Activated CD4-positive, alpha-beta T cell treated with anti-CD3 and anti-CD28 coated beads, Interleukin-2, amount 10 ng/mL, durations not matched to agents 24 days and 14 days (primary cell): Measurements from ENCODE around the gene PCED1B. TPM values are rescaled to one million over a fixed set of nuclear protein-coding genes. Genes with fewer than 3 reads are reported as not detected.
"Not testable (repeated sequence)": the region's sequence is repeated elsewhere in the genome, so short reads cannot be mapped to it uniquely, and the experiment has no call there.

Experiments
- DNase-seq: peaks from one replicate; pipeline ENCODE4 v3.0.0; 2022
- H3K27ac Mint-ChIP-seq: one replicate; pipeline ENCODE4 v1.8.0; 2022; ENCODE audit warnings: mild to moderate bottlenecking, mixed read lengths
- H3K27me3 Mint-ChIP-seq: one replicate; pipeline ENCODE4 v1.8.0; 2022; ENCODE audit warnings: mixed read lengths
- H3K36me3 Mint-ChIP-seq: one replicate; pipeline ENCODE4 v1.8.0; 2022; ENCODE audit warnings: low read depth, mild to moderate bottlenecking, mixed read lengths
- H3K4me1 Mint-ChIP-seq: one replicate; pipeline ENCODE4 v1.8.0; 2021; ENCODE audit warnings: mixed read lengths
- H3K4me3 Mint-ChIP-seq: one replicate; pipeline ENCODE4 v1.8.0; 2022; ENCODE audit warnings: mild to moderate bottlenecking, moderate library complexity, mixed read lengths
- H3K9me3 Mint-ChIP-seq: one replicate; pipeline ENCODE4 v1.8.0; 2021; ENCODE audit warnings: mixed read lengths
- intact Hi-C: fragments of 100-400 bp; cut with micrococcal nuclease; formaldehyde crosslinking; loops from one replicate; pipeline ENCODE4 v1.15.1; 2023
- total RNA-seq: library from RNA; stranded (reverse); gene quantifications from 2 replicates; pipeline ENCODE4 v1.2.3, GENCODE V29; 2022

The PCED1B gene, protein sequence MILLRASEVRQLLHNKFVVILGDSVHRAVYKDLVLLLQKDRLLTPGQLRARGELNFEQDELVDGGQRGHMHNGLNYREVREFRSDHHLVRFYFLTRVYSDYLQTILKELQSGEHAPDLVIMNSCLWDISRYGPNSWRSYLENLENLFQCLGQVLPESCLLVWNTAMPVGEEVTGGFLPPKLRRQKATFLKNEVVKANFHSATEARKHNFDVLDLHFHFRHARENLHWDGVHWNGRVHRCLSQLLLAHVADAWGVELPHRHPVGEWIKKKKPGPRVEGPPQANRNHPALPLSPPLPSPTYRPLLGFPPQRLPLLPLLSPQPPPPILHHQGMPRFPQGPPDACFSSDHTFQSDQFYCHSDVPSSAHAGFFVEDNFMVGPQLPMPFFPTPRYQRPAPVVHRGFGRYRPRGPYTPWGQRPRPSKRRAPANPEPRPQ
- total RNA-seq = 51.7 and 55.2 TPM in 2 replicates

DNA sequence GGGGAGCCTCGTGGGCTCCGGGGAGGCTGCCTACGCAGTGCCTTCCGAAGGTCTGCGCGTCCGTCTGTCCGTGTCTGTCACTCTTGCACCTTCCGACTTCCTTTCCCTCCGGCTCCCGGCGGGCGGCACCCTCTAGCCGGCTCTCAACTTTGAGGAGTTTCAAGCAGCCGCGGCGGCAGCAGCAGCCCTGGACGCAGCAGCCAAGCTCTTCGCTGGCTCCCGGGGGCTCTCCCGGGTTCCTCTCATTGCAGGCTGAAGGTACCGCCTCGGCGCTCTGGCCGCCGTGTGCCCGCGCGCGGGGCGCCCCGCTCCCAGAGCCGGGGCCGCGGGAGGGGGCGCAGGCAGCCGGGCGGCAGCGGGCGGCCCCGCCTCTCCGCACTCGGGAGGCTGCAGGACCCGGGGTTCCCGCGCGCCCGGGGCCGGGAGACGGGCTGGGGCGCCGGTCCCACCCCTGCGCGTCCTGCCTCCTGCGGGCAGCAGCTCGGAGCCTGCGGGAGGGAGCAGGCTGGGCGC is at the start of gene PCED1B, which contains the start of gene AMIGO2:
Gene PCED1B (plus strand): TSS at position 154 of the 513 bp plus-strand sequence. CDS start 155,443 bp downstream, outside the sequence.
Gene AMIGO2 (minus strand): TSS at position 492 of the 513 bp plus-strand sequence. CDS start 957 bp downstream, outside the sequence.
- no peaks in the 10 kb centered on the region for H3K27me3 Mint-ChIP-seq
- H3K36me3 Mint-ChIP-seq = peaks cover 32% of the 10 kb centered on the region
- H3K27ac Mint-ChIP-seq = peak within 1 kb of the TSS; percentile 99
- H3K9me3 Mint-ChIP-seq = no peaks in the 10 kb centered on the region
- H3K4me1 Mint-ChIP-seq = peaks cover 63% of the 10 kb centered on the region
- intact Hi-C loops = loop anchor here (1.0 to 2.0 kb wide), 2 partner anchors 47 to 318 kb away; no protein-coding TSS in a partner anchor
- DNase-seq = peak; percentile 90
- peak within 1 kb of the TSS; percentile 98 for H3K4me3 Mint-ChIP-seq

DNA sequence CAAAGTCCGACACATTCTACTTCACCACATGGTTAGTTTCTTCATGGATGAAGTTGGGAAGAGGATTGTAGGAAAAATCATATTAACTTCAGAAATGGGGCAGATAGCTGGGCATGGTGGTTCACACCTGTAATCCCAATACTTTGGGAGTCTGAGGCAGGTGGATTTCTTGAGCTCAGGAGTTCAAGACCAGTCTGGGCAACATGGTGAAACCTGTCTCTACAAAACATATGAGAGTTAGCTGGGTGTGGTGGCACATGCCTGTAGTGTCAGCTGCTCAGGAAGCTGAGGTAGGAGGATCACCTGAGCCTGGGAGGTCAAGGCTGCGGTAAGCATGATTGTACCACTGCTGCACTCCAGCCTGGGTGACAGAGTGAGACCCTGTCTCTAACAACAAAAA is 49.5 kb upstream of the PCED1B start:
- no peaks in the 10 kb centered on the region for H3K9me3 Mint-ChIP-seq
- intact Hi-C loops = loop anchor here (5.0 to 10.0 kb wide), 4 partner anchors 162 to 875 kb away; no protein-coding TSS in a partner anchor
- peaks cover 13% of the 10 kb centered on the region for H3K4me1 Mint-ChIP-seq
- H3K27ac Mint-ChIP-seq = no peak overlapping the region
- no peak for DNase-seq
- no peak overlapping the region for H3K4me3 Mint-ChIP-seq
- H3K36me3 Mint-ChIP-seq = no peaks in the 10 kb centered on the region
- peaks cover 13% of the 10 kb centered on the region for H3K27me3 Mint-ChIP-seq

DNA sequence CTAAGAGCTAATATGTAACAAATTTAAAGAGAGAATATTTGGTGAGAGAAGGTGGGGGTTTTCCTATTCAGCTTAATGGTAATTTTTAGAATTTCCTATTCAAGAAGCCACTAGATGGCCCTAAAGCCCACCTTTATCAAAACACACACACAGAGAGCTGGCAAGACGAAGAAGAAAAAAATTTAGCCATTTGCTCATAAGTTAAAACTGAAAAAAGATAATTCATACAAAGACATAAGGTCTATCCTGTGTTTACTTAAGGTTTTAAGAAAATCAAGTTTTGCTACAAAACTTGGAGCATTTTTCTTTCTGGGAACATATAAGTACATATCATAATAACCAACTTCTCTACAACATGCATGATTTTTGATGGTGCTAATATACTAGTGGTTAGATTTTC is 46.8 kb upstream of the PCED1B start:
- intact Hi-C loops = loop anchor here (1.0 to 10.0 kb wide), 8 partner anchors 46 to 654 kb away; partner anchors contain the start of genes AMIGO2 and PCED1B
- no peaks in the 10 kb centered on the region for H3K9me3 Mint-ChIP-seq
- no peak overlapping the region for H3K4me3 Mint-ChIP-seq
- peaks cover 13% of the 10 kb centered on the region for H3K4me1 Mint-ChIP-seq
- peak; percentile 72 for DNase-seq
- H3K36me3 Mint-ChIP-seq = no peaks in the 10 kb centered on the region
- no peak overlapping the region for H3K27ac Mint-ChIP-seq
- peaks cover 2% of the 10 kb centered on the region for H3K27me3 Mint-ChIP-seq

DNA sequence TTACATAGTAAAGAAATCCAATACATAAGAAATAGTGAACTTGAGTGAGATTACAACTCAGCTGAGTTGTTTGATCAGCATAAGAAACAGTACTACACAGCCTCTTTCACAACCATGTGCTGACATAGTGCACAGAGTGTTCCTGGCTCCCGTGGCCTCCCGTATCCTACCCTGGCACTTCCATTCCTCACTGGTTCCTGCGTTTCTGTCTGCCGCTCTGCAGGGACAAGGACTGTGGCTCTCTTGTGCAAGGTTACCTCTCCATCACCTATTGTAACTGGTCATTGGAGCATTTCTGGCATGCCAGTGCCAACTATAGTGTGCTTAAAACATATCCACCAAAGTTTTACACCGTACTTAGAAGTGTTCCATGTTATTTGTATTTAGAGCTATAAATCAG is 46.3 kb upstream of the PCED1B start:
- no peak overlapping the region for H3K27ac Mint-ChIP-seq
- H3K9me3 Mint-ChIP-seq = no peaks in the 10 kb centered on the region
- intact Hi-C loops = loop anchor here (2.0 to 10.0 kb wide), 5 partner anchors 46 to 654 kb away; partner anchors contain the start of genes AMIGO2 and PCED1B
- H3K4me3 Mint-ChIP-seq = no peak overlapping the region
- DNase-seq = no peak
- no peaks in the 10 kb centered on the region for H3K36me3 Mint-ChIP-seq
- peaks cover 13% of the 10 kb centered on the region for H3K4me1 Mint-ChIP-seq
- H3K27me3 Mint-ChIP-seq = peaks cover 2% of the 10 kb centered on the region

DNA sequence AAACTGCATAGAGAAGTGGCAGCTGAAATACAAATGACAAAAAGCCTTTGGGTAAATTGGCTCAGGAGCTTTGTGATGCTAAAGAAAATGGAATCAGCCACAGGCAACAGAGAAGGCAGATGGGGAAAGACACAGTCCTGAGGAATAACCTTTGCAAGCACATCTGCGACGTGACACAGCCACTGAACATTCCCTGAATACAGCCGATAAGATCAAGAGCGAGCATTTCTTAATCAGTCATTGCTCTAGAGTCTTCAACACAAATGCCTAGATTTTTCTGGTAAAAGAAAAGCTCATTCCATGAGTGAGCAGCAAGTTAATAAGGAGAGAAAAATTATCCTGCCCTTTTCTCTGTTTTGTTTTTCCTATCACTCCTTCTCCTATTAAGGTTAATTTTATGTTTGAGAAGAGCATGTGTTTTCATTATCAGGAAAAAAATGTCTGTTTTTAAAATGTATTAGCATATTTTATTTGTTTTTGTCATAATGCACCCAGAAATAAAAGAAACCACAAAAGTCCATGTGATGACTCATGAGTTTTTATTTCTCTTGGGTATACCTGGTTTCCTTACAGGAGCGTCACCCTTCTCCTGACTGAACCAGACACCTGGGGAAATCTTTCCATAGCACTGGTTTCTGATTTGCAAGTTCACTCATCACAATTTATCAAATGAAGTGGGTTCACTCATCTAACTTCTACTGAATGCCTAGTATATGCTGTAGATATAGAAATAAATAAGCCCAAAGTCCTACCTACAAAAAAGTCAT is 45.4 kb upstream of the PCED1B start:
- H3K9me3 Mint-ChIP-seq = no peaks in the 10 kb centered on the region
- intact Hi-C loops = loop anchor here (2.0 to 10.0 kb wide), 5 partner anchors 45 to 653 kb away; partner anchors contain the start of genes AMIGO2 and PCED1B
- H3K27ac Mint-ChIP-seq = peak overlapping the region; percentile 68
- no peaks in the 10 kb centered on the region for H3K36me3 Mint-ChIP-seq
- H3K27me3 Mint-ChIP-seq = peaks cover 2% of the 10 kb centered on the region
- no peak for DNase-seq
- peaks cover 15% of the 10 kb centered on the region for H3K4me1 Mint-ChIP-seq
- H3K4me3 Mint-ChIP-seq = no peak overlapping the region

DNA sequence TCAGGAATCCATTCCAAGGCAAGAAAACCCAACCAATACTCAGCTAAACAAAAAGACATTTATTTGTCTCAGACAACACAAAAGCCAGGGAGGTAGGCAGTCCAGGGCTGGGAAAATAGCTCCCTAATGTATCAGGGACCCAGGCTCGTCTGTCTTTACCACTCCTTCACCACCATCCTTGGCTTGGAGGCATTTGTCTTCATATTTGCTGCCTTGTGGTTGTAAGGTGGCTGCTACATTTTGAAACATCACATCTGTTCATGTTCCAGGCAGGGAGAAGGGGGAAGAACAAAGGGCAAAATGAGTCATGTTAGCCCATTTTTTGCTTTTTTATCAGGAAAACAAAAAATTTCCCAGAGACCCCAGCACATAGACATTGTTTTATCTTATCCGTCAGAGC is 44.8 kb upstream of the PCED1B start:
- intact Hi-C loops = loop anchor here (5.0 to 10.0 kb wide), 3 partner anchors 158 to 620 kb away; no protein-coding TSS in a partner anchor
- H3K4me1 Mint-ChIP-seq = peaks cover 12% of the 10 kb centered on the region
- H3K27ac Mint-ChIP-seq = no peak overlapping the region
- no peak for DNase-seq
- H3K9me3 Mint-ChIP-seq = no peaks in the 10 kb centered on the region
- H3K27me3 Mint-ChIP-seq = peaks cover 2% of the 10 kb centered on the region
- no peak overlapping the region for H3K4me3 Mint-ChIP-seq
- no peaks in the 10 kb centered on the region for H3K36me3 Mint-ChIP-seq

DNA sequence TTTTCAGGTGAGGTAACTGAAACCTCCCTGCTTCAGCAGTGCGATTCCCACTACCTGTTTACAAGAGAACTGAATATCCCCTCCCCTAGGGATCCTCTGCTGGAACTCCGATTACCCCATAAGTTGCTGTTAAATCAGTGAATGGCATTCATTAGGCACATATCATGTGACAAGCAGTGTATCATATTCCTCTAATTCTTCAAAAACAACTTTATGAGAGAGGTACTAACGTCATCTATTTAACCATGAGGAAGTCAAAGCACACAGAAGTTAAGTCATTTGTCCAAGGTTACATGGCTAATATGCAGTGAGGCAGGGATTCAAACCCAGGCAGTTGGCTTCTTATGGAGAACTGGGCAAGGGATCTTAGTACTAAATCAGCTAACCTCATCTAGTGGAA is 43.9 kb upstream of the PCED1B start:
- Mint-ChIP-seq H3K9me3 (no peaks in the 10 kb centered on the region), H3K4me3 (no peak overlapping the region), H3K27ac (no peak overlapping the region), H3K36me3 (no peaks in the 10 kb centered on the region), H3K4me1 (peaks cover 11% of the 10 kb centered on the region), H3K27me3 (peaks cover 1% of the 10 kb centered on the region)
- no peak for DNase-seq
- intact Hi-C loops = loop anchor here (10.0 kb wide), 1 partner anchor 619 kb away; no protein-coding TSS in a partner anchor

DNA sequence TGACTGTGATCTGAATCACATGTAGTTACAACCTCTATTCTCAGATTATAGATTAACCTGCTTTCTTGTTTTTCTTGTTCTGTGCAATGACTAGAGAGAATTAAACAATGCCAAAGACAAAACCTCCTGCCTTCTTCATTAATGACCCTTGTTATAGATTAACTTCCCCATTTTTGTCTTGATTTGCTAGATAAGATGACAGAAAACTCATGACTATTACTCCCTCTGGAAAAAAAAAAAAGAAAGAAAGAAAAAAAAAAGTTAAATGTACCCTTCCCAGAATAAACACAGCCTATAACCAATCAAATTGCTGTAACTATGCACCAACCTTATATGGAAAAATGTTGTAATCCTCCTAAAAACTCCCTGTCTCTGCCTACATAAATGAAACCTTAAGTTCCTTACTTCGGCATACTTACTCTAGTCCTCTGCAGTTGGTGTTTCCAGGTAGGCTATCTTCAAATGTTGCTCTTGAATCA is 41.1 kb upstream of the PCED1B start:
- intact Hi-C loops = loop anchor here (10.0 kb wide), 1 partner anchor 616 kb away; no protein-coding TSS in a partner anchor
- no peak for DNase-seq
- H3K27me3 Mint-ChIP-seq = no peaks in the 10 kb centered on the region

DNA sequence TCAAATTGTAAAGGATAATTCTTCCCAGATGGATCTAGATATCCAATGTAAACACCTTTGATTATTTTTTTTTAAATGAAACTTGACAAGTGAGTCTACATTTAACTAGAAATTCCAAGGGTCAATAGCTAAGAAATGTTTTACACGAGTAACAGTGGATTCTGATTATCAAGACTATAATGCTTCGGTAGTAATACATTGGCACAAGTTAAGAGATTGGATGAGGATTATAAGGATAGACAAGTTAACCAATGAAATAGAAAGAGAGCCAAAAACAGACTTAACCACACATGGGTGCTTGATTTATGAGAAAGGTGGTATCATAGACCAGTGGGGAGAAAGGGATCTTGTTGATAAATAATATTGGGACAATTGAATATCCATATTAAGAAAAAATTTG is 40.3 kb upstream of the PCED1B start:
- Mint-ChIP-seq H3K9me3 (no peaks in the 10 kb centered on the region), H3K27ac (no peak overlapping the region), H3K36me3 (no peaks in the 10 kb centered on the region), H3K27me3 (no peaks in the 10 kb centered on the region), H3K4me1 (peaks cover 2% of the 10 kb centered on the region), H3K4me3 (no peak overlapping the region)
- no peak for DNase-seq
- intact Hi-C loops = loop anchor here (10.0 kb wide), 1 partner anchor 616 kb away; no protein-coding TSS in a partner anchor

More for the DNA sequence above, 41.1 kb upstream of the PCED1B start:
- Mint-ChIP-seq H3K36me3 (no peaks in the 10 kb centered on the region), H3K4me1 (peaks cover 5% of the 10 kb centered on the region), H3K9me3 (no peaks in the 10 kb centered on the region), H3K4me3 (no peak overlapping the region), H3K27ac (no peak overlapping the region)

DNA sequence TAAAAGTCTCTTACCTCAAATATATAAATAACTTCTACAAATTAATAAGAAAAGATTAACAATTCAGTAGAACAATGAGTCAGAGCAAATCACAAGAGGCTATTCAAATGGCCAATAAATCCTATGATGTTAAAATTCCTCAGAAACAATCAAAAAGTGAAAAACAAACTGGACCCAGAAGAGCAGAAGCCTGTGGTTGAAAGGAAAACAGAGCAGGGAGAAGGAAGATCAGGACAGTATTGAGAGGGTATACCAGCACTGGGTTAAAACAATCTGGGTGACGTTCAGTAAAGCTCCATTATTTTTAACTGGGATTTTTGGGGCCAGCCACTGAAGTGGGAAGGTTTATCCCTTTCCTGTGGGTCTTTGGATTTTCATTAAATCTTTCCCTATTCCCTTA is 39.7 kb upstream of the PCED1B start:
- no peak for DNase-seq
- Mint-ChIP-seq H3K4me3 (no peak overlapping the region), H3K36me3 (no peaks in the 10 kb centered on the region), H3K9me3 (no peaks in the 10 kb centered on the region), H3K4me1 (peaks cover 2% of the 10 kb centered on the region), H3K27ac (no peak overlapping the region), H3K27me3 (no peaks in the 10 kb centered on the region)
- intact Hi-C loops = loop anchor here (10.0 kb wide), 1 partner anchor 615 kb away; no protein-coding TSS in a partner anchor

DNA sequence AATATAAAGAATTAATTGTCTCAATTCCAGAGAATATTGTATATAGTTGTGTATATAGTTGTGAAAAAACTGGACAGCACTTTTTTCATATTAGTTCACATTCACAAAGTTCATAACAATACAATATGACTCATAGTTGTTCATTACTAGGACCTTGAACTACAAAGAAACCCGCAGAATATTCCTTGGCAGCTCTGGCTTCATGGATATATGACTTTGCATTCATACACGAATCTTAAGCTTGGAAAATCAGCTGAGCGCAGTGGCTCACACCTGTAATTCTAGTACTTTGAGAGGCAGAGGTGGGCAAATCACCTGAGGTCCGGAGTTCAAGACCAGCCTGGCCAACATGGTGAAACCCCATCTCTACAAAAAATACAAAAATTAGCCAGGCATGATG is 38.1 kb upstream of the PCED1B start:
- no peak overlapping the region for H3K4me3 Mint-ChIP-seq
- H3K4me1 Mint-ChIP-seq = peaks cover 2% of the 10 kb centered on the region
- intact Hi-C loops = no loop called here
- peaks cover 4% of the 10 kb centered on the region for H3K9me3 Mint-ChIP-seq
- DNase-seq = no peak
- H3K27ac Mint-ChIP-seq = no peak overlapping the region
- no peaks in the 10 kb centered on the region for H3K36me3 Mint-ChIP-seq
- no peaks in the 10 kb centered on the region for H3K27me3 Mint-ChIP-seq

DNA sequence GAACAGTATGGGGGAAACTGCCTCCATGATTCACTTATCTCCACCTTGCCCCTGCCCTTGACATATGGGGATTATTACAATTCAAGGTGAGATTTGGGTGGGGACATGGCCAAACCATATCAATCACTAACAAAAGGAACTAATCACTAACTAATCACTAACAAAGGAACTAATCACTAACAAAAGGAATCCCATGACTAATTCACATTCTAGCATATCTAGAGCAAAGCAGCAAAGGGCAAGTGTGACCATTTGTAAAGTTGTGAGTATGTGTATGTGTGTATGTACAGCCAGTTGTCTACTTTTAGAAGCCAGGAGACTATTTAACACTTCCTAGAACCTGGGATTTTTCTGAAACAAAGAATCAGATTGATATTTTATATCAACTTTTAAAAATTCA is 30.9 kb upstream of the PCED1B start:
- peaks cover 2% of the 10 kb centered on the region for H3K27me3 Mint-ChIP-seq
- no peak overlapping the region for H3K4me3 Mint-ChIP-seq
- H3K36me3 Mint-ChIP-seq = peaks cover 2% of the 10 kb centered on the region
- no peaks in the 10 kb centered on the region for H3K4me1 Mint-ChIP-seq
- H3K9me3 Mint-ChIP-seq = peaks cover 23% of the 10 kb centered on the region
- no peak overlapping the region for H3K27ac Mint-ChIP-seq
- DNase-seq = no peak
- intact Hi-C loops = no loop called here

DNA sequence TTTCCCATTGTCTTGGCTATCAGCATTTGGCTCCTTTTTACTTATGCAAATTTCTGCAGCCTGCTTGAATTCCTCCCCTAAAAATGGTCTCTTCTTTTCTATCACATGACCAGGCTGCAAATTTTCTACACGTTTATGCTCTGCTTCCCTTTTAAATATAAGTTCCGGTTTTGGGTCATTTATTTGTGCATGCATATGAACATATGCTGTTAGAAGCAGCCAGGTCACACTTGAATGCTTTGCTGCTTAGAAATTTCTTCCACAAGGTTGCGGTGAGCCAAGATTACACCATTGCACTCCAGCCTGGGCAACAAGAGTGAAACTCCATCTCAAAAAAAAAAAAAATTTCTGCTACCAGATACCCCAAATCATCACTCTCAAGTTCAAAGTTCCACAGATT is 28.1 kb upstream of the PCED1B start:
- H3K27me3 Mint-ChIP-seq, DNase-seq, H3K27ac Mint-ChIP-seq, H3K4me3 Mint-ChIP-seq, H3K4me1 Mint-ChIP-seq, H3K36me3 Mint-ChIP-seq, intact Hi-C loops: not testable (repeated sequence)
- peaks cover 21% of the 10 kb centered on the region for H3K9me3 Mint-ChIP-seq
